Sigmoid colon (tissue), 4 donors: ENCODE measurements around the gene COX6B1.

Experiments used
- POLR2A ChIP-seq, 2 donors: fragments of 450-650 bp; IDR thresholded peaks; one replicate each; pipeline ENCODE4 v1.6.1; 2016; ENCODE audit warnings: antibody characterized with exemption in 2 of 2, mild to moderate bottlenecking in 2 of 2, moderate library complexity in 2 of 2
- POLR2AphosphoS5 ChIP-seq, 4 donors: sonication (generic); formaldehyde crosslinking; IDR thresholded peaks; one replicate each; pipeline ENCODE4 v1.6.1; 2017; ENCODE audit warnings: antibody characterized with exemption in 4 of 4
- TF ChIP-seq, protein P1 (sequence below), 4 experiments: fragments of 450-650 bp in 3 of 4; fragments of 200-600 bp in 1 of 4; IDR thresholded peaks; one replicate each; pipeline ENCODE4 v1.5.1; 2016 to 2019; ENCODE audit warnings: antibody characterized with exemption in 4 of 4, mild to moderate bottlenecking in 3 of 4, moderate library complexity in 2 of 4

DNA sequence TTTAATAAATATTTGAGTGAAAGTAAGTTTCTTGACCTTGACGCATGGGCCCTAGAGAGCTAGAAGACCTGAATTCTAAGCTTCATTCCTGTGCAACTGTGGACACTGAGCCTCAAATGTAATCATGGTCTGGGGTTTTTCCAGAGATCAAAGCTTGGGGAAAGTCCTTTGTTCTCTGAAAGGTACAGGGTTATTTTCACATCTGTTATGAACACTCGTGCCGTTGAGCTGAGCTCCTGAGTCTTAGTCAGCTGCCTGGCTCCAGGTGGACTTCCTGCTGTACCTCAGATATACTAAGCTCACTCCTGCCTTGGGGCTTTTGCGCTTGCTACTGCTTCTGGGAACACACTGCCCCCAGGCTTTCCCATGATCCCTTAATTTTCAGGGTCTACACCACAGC is 48.7 kb downstream of the COX6B1 start:
- TF ChIP-seq POLR2A (IDR thresholded peaks at IDR 0.05), result no peak
- TF ChIP-seq, protein P1, sequence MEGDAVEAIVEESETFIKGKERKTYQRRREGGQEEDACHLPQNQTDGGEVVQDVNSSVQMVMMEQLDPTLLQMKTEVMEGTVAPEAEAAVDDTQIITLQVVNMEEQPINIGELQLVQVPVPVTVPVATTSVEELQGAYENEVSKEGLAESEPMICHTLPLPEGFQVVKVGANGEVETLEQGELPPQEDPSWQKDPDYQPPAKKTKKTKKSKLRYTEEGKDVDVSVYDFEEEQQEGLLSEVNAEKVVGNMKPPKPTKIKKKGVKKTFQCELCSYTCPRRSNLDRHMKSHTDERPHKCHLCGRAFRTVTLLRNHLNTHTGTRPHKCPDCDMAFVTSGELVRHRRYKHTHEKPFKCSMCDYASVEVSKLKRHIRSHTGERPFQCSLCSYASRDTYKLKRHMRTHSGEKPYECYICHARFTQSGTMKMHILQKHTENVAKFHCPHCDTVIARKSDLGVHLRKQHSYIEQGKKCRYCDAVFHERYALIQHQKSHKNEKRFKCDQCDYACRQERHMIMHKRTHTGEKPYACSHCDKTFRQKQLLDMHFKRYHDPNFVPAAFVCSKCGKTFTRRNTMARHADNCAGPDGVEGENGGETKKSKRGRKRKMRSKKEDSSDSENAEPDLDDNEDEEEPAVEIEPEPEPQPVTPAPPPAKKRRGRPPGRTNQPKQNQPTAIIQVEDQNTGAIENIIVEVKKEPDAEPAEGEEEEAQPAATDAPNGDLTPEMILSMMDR (IDR thresholded peaks at IDR 0.05), result no peak
- TF ChIP-seq POLR2AphosphoS5 (IDR thresholded peaks at IDR 0.05), result no peak
